GM21737 (cell line): ENCODE data around the gene SMYD2.
"Not testable (repeated sequence)": the region's sequence is repeated elsewhere in the genome, so short reads cannot be mapped to it uniquely, and the experiment has no call there.

Source experiments
- ATAC-seq: cut with Tn5 transposase; IDR thresholded peaks from one replicate; pipeline ENCODE4 v1.9.1; 2021; ENCODE audit warnings: mild to moderate bottlenecking, moderate library complexity; ENCODE audit not compliant: unreplicated experiment

Gene SMYD2

GRCh38 chr1:214271174-214271858 is 9.6 kb upstream of the SMYD2 start:
- ATAC-seq = no peak

- ATAC-seq = no peak
Measured at GRCh38 chr1:214271995-214272731, 8.8 kb upstream of the SMYD2 start.

- no peak for ATAC-seq
Measured at GRCh38 chr1:214272964-214273533, 7.9 kb upstream of the SMYD2 start.

GRCh38 chr1:214275700-214276099 is 5.3 kb upstream of the SMYD2 start:
- not testable (repeated sequence) for ATAC-seq

GRCh38 chr1:214276786-214277185 is 4.2 kb upstream of the SMYD2 start:
- no peak for ATAC-seq

GRCh38 chr1:214277704-214278635 is 3.0 kb upstream of the SMYD2 start:
- no peak for ATAC-seq

GRCh38 chr1:214280386-214281020 is 456 bp upstream of the SMYD2 start:
- ATAC-seq = peak; percentile 10

GRCh38 chr1:214281720-214282629 is 1.0 kb downstream of the SMYD2 start:
- ATAC-seq = no peak

GRCh38 chr1:214282630-214283242 is 1.8 kb downstream of the SMYD2 start:
- ATAC-seq = no peak

GRCh38 chr1:214285610-214286440 is 4.9 kb downstream of the SMYD2 start:
- ATAC-seq = no peak

- ATAC-seq = no peak
Measured at GRCh38 chr1:214287884-214288283, 6.9 kb downstream of the SMYD2 start.

GRCh38 chr1:214289574-214290272 is 8.8 kb downstream of the SMYD2 start:
- no peak for ATAC-seq

GRCh38 chr1:214290424-214291037 is 9.6 kb downstream of the SMYD2 start:
- ATAC-seq = no peak

GRCh38 chr1:214292322-214292721 is 11.4 kb downstream of the SMYD2 start:
- ATAC-seq = no peak

- no peak for ATAC-seq
Measured at GRCh38 chr1:214295934-214296333, 15.0 kb downstream of the SMYD2 start.

GRCh38 chr1:214296860-214297745 is 16.1 kb downstream of the SMYD2 start:
- ATAC-seq = no peak
